Measurements from ENCODE around the gene ADAD2.

- TF ChIP-seq CTCF (IDR thresholded peaks at IDR 0.05), result no peak
- no peak for TF ChIP-seq POLR2A (IDR thresholded peaks at IDR 0.05)
- TF ChIP-seq POLR2AphosphoS5 (IDR thresholded peaks at IDR 0.05; ENCODE audit: insufficient read depth in 1 of 2, low read depth in 1 of 2), result no peak
These were observed 16.6 kb upstream of the ADAD2 start for GRCh38 chr16:84174396-84174795.

Data from vagina (tissue), 2 donors.